MM.1S (cell line): ENCODE data around the gene CER1.

Experiments
- DNase-seq: peaks from one replicate; pipeline ENCODE4 v3.0.0-alpha.2; 2015
- H2AFZ ChIP-seq: fragments of 300-600 bp; sonication (generic); 2 replicates; pipeline ENCODE4 v1.6.0; 2016; ENCODE audit warnings: antibody characterized with exemption, low read length
- H3F3A ChIP-seq: fragments of 300-600 bp; sonication (generic); 2 replicates; pipeline ENCODE4 v1.6.1; 2016; ENCODE audit warnings: mild to moderate bottlenecking, antibody characterized with exemption, low read length, moderate library complexity, mixed read lengths; ENCODE audit not compliant: insufficient read depth
- H3K27ac ChIP-seq: fragments of 300-600 bp; sonication (generic); 2 replicates; pipeline ENCODE4 v1.5.1; 2016; ENCODE audit warnings: mild to moderate bottlenecking, low read length
- H3K27me3 ChIP-seq: fragments of 300-600 bp; sonication (generic); replicated peaks from 2 replicates; pipeline ENCODE4 v1.6.0; 2016; ENCODE audit warnings: low read length; ENCODE audit not compliant: insufficient read depth
- H3K36me3 ChIP-seq: fragments of 300-600 bp; sonication (generic); replicated peaks from 2 replicates; pipeline ENCODE4 v1.6.1; 2016; ENCODE audit warnings: mild to moderate bottlenecking, low read length, mixed read lengths; ENCODE audit not compliant: insufficient read depth
- H3K4me1 ChIP-seq: fragments of 300-600 bp; sonication (generic); 2 replicates; pipeline ENCODE4 v1.6.1; 2016; ENCODE audit warnings: low read length, mixed read lengths
- H3K4me2 ChIP-seq: fragments of 300-600 bp; sonication (generic); 2 replicates; pipeline ENCODE4 v1.6.0; 2016; ENCODE audit warnings: low read depth, low read length
- H3K4me3 ChIP-seq: fragments of 300-600 bp; sonication (generic); 2 replicates; pipeline ENCODE4 v1.5.1; 2016; ENCODE audit warnings: low read length, mixed read lengths
- H3K79me2 ChIP-seq: fragments of 300-600 bp; sonication (generic); 2 replicates; pipeline ENCODE4 v1.6.1; 2016; ENCODE audit warnings: mixed run types, low read length, mixed read lengths
- H3K9ac ChIP-seq: fragments of 300-600 bp; sonication (generic); 2 replicates; pipeline ENCODE4 v1.6.1; 2016; ENCODE audit warnings: low read length, mixed read lengths
- H3K9me2 ChIP-seq: fragments of 300-600 bp; sonication (generic); replicated peaks from 2 replicates; pipeline ENCODE4 v1.6.1; 2016; ENCODE audit warnings: mild to moderate bottlenecking, low read length, mixed read lengths; ENCODE audit not compliant: insufficient read depth
- H3K9me3 ChIP-seq: fragments of 300-600 bp; sonication (generic); replicated peaks from 2 replicates; pipeline ENCODE4 v1.6.1; 2016; ENCODE audit warnings: mild to moderate bottlenecking, low read length, mixed read lengths; ENCODE audit not compliant: insufficient read depth
- H4K20me1 ChIP-seq: fragments of 300-600 bp; sonication (generic); 2 replicates; pipeline ENCODE4 v1.6.1; 2016; ENCODE audit warnings: mild to moderate bottlenecking, low read length, moderate library complexity, mixed read lengths; ENCODE audit not compliant: insufficient read depth
- EZH2 ChIP-seq: fragments of 300-600 bp; sonication (generic); optimal IDR thresholded peaks from 2 replicates; pipeline ENCODE3; 2017; ENCODE audit warnings: low read depth, mild to moderate bottlenecking, antibody characterized with exemption, low read length, mixed read lengths
- EZH2phosphoT487 ChIP-seq: fragments of 300-600 bp; sonication (generic); IDR thresholded peaks from 2 replicates; pipeline ENCODE4 v1.6.1; 2018; ENCODE audit warnings: antibody characterized with exemption, low read length
- TF ChIP-seq, protein P1 (sequence below): fragments of 300-600 bp; sonication (generic); IDR thresholded peaks from 2 replicates; pipeline ENCODE4 v1.5.1; 2016; ENCODE audit warnings: antibody characterized with exemption, low read length, mixed read lengths

The CER1 gene

GRCh38 chr9:14719231-14719923 lies 3.2 kb downstream of the CER1 start:
- no peaks in the 10 kb centered on the region for H3K36me3 ChIP-seq
- no peaks in the 10 kb centered on the region for H3K4me1 ChIP-seq
- no peak overlapping the region for H3K9ac ChIP-seq
- H3K27ac ChIP-seq = no peak overlapping the region
- no peak overlapping the region for H2AFZ ChIP-seq
- no peak overlapping the region for H3K4me2 ChIP-seq
- H3K9me2 ChIP-seq = no peaks in the 10 kb centered on the region
- H3K4me3 ChIP-seq = no peak overlapping the region
- no peaks in the 10 kb centered on the region for H3K9me3 ChIP-seq
- TF ChIP-seq EZH2phosphoT487 = no peak
- TF ChIP-seq, protein P1, sequence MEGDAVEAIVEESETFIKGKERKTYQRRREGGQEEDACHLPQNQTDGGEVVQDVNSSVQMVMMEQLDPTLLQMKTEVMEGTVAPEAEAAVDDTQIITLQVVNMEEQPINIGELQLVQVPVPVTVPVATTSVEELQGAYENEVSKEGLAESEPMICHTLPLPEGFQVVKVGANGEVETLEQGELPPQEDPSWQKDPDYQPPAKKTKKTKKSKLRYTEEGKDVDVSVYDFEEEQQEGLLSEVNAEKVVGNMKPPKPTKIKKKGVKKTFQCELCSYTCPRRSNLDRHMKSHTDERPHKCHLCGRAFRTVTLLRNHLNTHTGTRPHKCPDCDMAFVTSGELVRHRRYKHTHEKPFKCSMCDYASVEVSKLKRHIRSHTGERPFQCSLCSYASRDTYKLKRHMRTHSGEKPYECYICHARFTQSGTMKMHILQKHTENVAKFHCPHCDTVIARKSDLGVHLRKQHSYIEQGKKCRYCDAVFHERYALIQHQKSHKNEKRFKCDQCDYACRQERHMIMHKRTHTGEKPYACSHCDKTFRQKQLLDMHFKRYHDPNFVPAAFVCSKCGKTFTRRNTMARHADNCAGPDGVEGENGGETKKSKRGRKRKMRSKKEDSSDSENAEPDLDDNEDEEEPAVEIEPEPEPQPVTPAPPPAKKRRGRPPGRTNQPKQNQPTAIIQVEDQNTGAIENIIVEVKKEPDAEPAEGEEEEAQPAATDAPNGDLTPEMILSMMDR = no peak
- no peak for TF ChIP-seq EZH2
- no peaks in the 10 kb centered on the region for H3F3A ChIP-seq
- H3K79me2 ChIP-seq = no peaks in the 10 kb centered on the region
- no peaks in the 10 kb centered on the region for H4K20me1 ChIP-seq
- H3K27me3 ChIP-seq = no peaks in the 10 kb centered on the region
- DNase-seq = no peak

DNA sequence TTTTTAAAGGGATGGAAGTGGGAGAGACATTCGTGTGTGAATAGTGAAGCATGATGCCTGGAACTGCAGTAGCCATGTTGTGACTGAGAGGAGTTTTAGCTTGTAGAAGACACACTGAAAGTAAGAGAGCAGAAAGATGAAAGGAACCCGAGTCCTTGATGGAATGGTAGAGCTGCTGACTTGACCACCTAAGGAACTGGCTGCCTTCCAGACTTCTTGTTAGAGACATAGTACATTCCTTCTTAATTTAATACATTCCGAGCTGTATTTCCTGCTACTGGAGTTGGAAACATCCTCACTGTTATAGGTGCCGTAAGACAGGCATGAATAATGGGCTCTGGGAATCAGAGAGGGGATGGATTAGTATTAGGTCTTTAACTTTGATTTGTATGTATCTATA lies 7.4 kb downstream of the CER1 start:
- no peak for DNase-seq
- H2AFZ ChIP-seq = no peak overlapping the region
- no peak overlapping the region for H3K4me2 ChIP-seq
- H3K27ac ChIP-seq = no peak overlapping the region
- no peak overlapping the region for H3K9ac ChIP-seq
- H3K27me3 ChIP-seq = no peaks in the 10 kb centered on the region
- no peaks in the 10 kb centered on the region for H3K9me2 ChIP-seq
- H4K20me1 ChIP-seq = no peaks in the 10 kb centered on the region
- H3K79me2 ChIP-seq = no peaks in the 10 kb centered on the region
- no peaks in the 10 kb centered on the region for H3K4me1 ChIP-seq
- no peaks in the 10 kb centered on the region for H3F3A ChIP-seq
- no peak overlapping the region for H3K4me3 ChIP-seq
- H3K9me3 ChIP-seq = no peaks in the 10 kb centered on the region
- H3K36me3 ChIP-seq = no peaks in the 10 kb centered on the region
- TF ChIP-seq EZH2phosphoT487 (no peak), EZH2 (no peak)
- TF ChIP-seq, protein P1 = no peak

- Histone ChIP-seq H3F3A (no peaks in the 10 kb centered on the region), H3K9me3 (no peaks in the 10 kb centered on the region), H3K36me3 (no peaks in the 10 kb centered on the region), H3K4me3 (no peak overlapping the region), H3K9ac (no peak overlapping the region), H2AFZ (no peak overlapping the region), H3K9me2 (no peaks in the 10 kb centered on the region), H3K27ac (no peak overlapping the region), H3K79me2 (no peaks in the 10 kb centered on the region), H3K4me1 (no peaks in the 10 kb centered on the region), H3K4me2 (no peak overlapping the region), H3K27me3 (no peaks in the 10 kb centered on the region), H4K20me1 (no peaks in the 10 kb centered on the region)
- TF ChIP-seq EZH2 = no peak
- TF ChIP-seq EZH2phosphoT487 = no peak
- TF ChIP-seq, protein P1 = no peak
- no peak for DNase-seq
These were observed 9.3 kb downstream of the CER1 start for GRCh38 chr9:14713187-14713767.
